Thyroid gland (tissue), 4 donors: ENCODE data around the gene MSH6.

ENCODE experiments used
- CTCF ChIP-seq, 6 experiments: fragments of 200-600 bp in 3 of 6; fragments of 450-650 bp in 3 of 6; sonication (generic) in 3 of 6; IDR thresholded peaks; one replicate each; pipeline ENCODE4 v1.5.1; 2016 to 2019; ENCODE audit warnings: antibody characterized with exemption in 6 of 6, mild to moderate bottlenecking in 2 of 6, inconsistent platforms in 1 of 6, moderate library complexity in 1 of 6
- POLR2A ChIP-seq, 2 donors: fragments of 450-650 bp; IDR thresholded peaks; one replicate each; pipeline ENCODE4 v1.6.1; 2017; ENCODE audit warnings: antibody characterized with exemption in 2 of 2, mild to moderate bottlenecking in 2 of 2, moderate library complexity in 1 of 2

DNA sequence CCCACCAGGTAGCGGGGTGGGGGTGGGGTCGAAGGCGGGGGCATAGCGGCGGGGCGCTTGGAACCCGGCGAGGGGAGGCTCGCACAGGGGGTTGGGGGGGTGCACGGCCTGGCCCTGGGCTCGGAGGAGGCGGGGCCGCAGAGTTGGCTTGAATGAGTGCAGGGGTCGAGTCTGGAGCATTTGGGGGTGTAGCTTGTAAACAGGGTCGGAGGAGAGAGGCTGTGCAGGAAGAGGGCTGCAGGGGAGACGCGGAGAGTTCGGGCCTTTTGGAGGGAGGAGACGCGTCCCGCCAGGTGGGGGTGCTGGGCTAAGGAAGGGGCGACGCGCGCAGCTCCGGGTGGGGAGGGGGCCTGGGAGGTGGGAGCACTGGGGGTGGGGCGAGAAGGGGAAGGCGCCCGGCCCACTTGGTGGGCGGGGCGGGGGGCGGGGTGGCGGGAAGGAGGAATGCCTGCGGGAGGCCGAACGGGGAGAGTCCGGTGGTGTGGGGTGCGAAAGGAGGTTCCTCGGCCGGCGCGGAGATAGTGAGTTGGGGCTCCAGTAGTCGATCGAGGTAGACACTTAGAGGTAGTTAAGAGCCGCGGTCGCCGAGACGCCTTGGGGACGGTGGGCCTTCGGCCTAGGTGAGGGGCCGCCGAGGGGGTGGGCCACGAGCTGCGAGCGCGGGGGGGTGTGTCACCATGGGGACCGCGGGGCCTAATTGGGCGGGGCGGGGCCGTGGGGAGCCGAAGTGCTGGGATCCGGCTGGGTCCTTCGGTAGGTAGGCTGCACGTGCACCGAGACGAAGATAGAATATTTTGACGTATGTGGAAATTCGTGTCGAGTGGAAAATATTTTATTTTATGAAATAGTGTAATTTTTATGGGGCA lies 774 bp downstream of the MSH6 start:
- no peak for TF ChIP-seq CTCF (IDR thresholded peaks at IDR 0.05)
- TF ChIP-seq POLR2A (IDR thresholded peaks at IDR 0.05), result no peak
